Measurements from ENCODE around the gene ADCY10. TPM values are rescaled to one million over a fixed set of nuclear protein-coding genes. Genes with fewer than 3 reads are reported as not detected.
"Not testable (repeated sequence)": the region's sequence is repeated elsewhere in the genome, so short reads cannot be mapped to it uniquely, and the experiment has no call there.

ADCY10 gene
- total RNA-seq, 3 donors from 2014 or later (not counting 1 experiment from before 2014, with no cell fraction given): 0.42 to 1.00 TPM; not detected in 1

DNA sequence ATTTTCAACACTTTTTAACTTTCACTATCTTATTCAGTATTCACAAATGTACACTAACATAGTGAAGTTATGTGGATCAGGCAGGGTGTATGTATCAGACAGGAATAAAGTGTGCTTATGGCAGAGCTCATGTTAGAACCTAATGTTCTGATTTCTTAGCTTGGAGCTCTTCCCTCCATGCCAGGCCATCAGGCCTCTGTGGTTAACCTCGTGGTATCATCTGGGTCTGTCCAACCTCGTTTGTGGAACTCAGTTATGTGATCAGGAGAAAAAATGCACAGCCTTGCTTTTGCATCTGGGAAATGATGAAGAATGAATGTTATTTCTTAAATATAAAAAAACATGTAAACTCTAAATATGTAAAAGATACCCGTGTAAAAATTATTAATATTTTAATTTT, 105.2 kb downstream of the ADCY10 start:
- ATAC-seq: no peak
- Mint-ChIP-seq H3K27ac (no peak overlapping the region), H3K4me3 (no peak overlapping the region), H3K9me3 (peaks cover 2 to 4% of the 10 kb centered on the region in 2 donors), H3K36me3 (peaks cover 12% of the 10 kb centered on the region), H3K4me1 (peaks cover 9 to 17% of the 10 kb centered on the region in 2 donors), H3K27me3 (ENCODE audit: low read depth in 2 of 2) (peaks cover 2 to 18% of the 10 kb centered on the region in 2 donors)
- TF ChIP-seq, protein P1, sequence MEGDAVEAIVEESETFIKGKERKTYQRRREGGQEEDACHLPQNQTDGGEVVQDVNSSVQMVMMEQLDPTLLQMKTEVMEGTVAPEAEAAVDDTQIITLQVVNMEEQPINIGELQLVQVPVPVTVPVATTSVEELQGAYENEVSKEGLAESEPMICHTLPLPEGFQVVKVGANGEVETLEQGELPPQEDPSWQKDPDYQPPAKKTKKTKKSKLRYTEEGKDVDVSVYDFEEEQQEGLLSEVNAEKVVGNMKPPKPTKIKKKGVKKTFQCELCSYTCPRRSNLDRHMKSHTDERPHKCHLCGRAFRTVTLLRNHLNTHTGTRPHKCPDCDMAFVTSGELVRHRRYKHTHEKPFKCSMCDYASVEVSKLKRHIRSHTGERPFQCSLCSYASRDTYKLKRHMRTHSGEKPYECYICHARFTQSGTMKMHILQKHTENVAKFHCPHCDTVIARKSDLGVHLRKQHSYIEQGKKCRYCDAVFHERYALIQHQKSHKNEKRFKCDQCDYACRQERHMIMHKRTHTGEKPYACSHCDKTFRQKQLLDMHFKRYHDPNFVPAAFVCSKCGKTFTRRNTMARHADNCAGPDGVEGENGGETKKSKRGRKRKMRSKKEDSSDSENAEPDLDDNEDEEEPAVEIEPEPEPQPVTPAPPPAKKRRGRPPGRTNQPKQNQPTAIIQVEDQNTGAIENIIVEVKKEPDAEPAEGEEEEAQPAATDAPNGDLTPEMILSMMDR (IDR thresholded peaks at IDR 0.05): no peak
- Histone ChIP-seq H3K4me1 (ENCODE audit: control insufficient read depth, insufficient read depth, low read length) (peaks cover 10% of the 10 kb centered on the region), H3K36me3 (ENCODE audit: control insufficient read depth, insufficient read depth, low read length) (no peaks in the 10 kb centered on the region), H3K27me3 (ENCODE audit: control insufficient read depth, insufficient read depth, low read length) (no peaks in the 10 kb centered on the region), H3K9me3 (ENCODE audit: control insufficient read depth, insufficient read depth, low read length) (no peaks in the 10 kb centered on the region), H3K27ac (ENCODE audit: low read length) (no peak overlapping the region), H3K4me3 (ENCODE audit: low read length) (no peak overlapping the region)
- intact Hi-C loops (cut with micrococcal nuclease): no loop called here
- no peak for DNase-seq
- WGBS (ENCODE audit: insufficient coverage): 0% methylated on average over 2 of the region's 3 CpGs

DNA sequence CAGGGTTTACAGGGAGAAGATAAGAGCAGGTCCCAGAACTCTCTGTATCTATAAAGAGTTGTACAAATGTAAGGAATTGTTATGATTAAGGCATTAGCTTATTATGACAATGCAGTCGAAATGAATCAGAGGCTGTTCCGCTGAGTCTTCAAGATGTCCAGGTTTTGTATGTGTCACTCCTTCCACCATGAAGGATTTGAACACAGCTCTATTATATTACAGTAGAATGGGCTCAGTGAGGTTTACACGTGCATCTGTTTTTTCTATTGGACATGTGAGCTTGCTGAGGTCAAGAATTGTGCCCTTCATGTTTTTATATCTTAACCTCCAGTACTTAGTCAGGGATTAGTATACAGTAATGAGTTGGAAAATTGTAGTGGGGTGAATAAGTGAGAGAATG, 105.8 kb downstream of the ADCY10 start:
- Histone ChIP-seq H3K36me3 (ENCODE audit: control insufficient read depth, insufficient read depth, low read length) (no peaks in the 10 kb centered on the region), H3K4me1 (ENCODE audit: control insufficient read depth, insufficient read depth, low read length) (peaks cover 15% of the 10 kb centered on the region), H3K27ac (ENCODE audit: low read length) (no peak overlapping the region), H3K4me3 (ENCODE audit: low read length) (no peak overlapping the region), H3K27me3 (ENCODE audit: control insufficient read depth, insufficient read depth, low read length) (no peaks in the 10 kb centered on the region), H3K9me3 (ENCODE audit: control insufficient read depth, insufficient read depth, low read length) (no peaks in the 10 kb centered on the region)
- no peak overlapping the region for H3K27ac Mint-ChIP-seq
- H3K4me3 Mint-ChIP-seq: no peak overlapping the region
- H3K4me1 Mint-ChIP-seq: peaks cover 14 to 22% of the 10 kb centered on the region in 2 donors
- peaks cover 9% of the 10 kb centered on the region for H3K36me3 Mint-ChIP-seq
- 85% methylated on average over 2 of the region's 3 CpGs for WGBS (ENCODE audit: insufficient coverage)
- ATAC-seq (no peak), DNase-seq (no peak)
- H3K27me3 Mint-ChIP-seq (ENCODE audit: low read depth in 2 of 2): peaks cover 2 to 14% of the 10 kb centered on the region in 2 donors
- TF ChIP-seq, protein P1 (IDR thresholded peaks at IDR 0.05): no peak
- H3K9me3 Mint-ChIP-seq: peaks cover 2 to 4% of the 10 kb centered on the region in 2 donors
- intact Hi-C loops (cut with micrococcal nuclease): no loop called here

DNA sequence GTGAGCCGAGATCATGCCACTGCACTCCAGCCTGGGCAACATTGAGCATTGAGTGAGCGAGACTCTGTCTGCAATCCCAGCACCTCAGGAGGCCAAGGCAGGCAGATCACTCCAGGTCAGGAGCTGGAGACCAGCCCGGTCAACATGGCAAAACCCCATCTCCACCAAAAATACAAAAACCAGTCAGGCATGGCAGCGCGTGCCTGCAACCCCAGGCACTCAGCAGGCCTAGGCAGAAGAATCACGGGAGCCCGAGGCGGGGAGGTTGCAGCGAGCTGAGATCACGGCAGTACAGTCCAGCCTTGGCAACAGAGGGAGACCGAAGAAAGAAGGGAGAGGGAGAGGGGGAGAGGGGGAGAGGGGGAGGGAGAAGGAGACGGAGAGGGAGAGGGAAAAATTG, 107.3 kb downstream of the ADCY10 start:
- intact Hi-C loops (cut with micrococcal nuclease); H3K9me3 Mint-ChIP-seq; H3K4me3 ChIP-seq (ENCODE audit: low read length); H3K27ac ChIP-seq (ENCODE audit: low read length); H3K36me3 ChIP-seq (ENCODE audit: control insufficient read depth, insufficient read depth, low read length); H3K36me3 Mint-ChIP-seq; H3K27ac Mint-ChIP-seq; H3K9me3 ChIP-seq (ENCODE audit: control insufficient read depth, insufficient read depth, low read length); H3K27me3 Mint-ChIP-seq (ENCODE audit: low read depth in 2 of 2); DNase-seq; ATAC-seq; H3K4me3 Mint-ChIP-seq; H3K27me3 ChIP-seq (ENCODE audit: control insufficient read depth, insufficient read depth, low read length): not testable (repeated sequence)
- H3K4me1 Mint-ChIP-seq: peaks cover 15 to 23% of the 10 kb centered on the region in 2 donors
- WGBS (ENCODE audit: insufficient coverage): 97% methylated on average over 11 of the region's 12 CpGs
- H3K4me1 ChIP-seq (ENCODE audit: control insufficient read depth, insufficient read depth, low read length): peaks cover 17% of the 10 kb centered on the region

GRCh38 chr1:167806235-167806634, 107.7 kb downstream of the ADCY10 start:
- H3K27ac ChIP-seq (ENCODE audit: low read length); ATAC-seq; H3K27me3 ChIP-seq (ENCODE audit: control insufficient read depth, insufficient read depth, low read length); H3K9me3 ChIP-seq (ENCODE audit: control insufficient read depth, insufficient read depth, low read length); H3K36me3 Mint-ChIP-seq; H3K4me3 ChIP-seq (ENCODE audit: low read length); H3K36me3 ChIP-seq (ENCODE audit: control insufficient read depth, insufficient read depth, low read length); H3K4me3 Mint-ChIP-seq; H3K27me3 Mint-ChIP-seq (ENCODE audit: low read depth in 2 of 2); intact Hi-C loops (cut with micrococcal nuclease); H3K27ac Mint-ChIP-seq; H3K9me3 Mint-ChIP-seq; DNase-seq: not testable (repeated sequence)
- H3K4me1 ChIP-seq (ENCODE audit: control insufficient read depth, insufficient read depth, low read length): peaks cover 17% of the 10 kb centered on the region
- 93% methylated on average over 23 of the region's 23 CpGs for WGBS (ENCODE audit: insufficient coverage)
- H3K4me1 Mint-ChIP-seq: peaks cover 15 to 23% of the 10 kb centered on the region in 2 donors

Data from natural killer cell (primary cell).